ENCODE measurements around the gene FAM83D. TPM values are rescaled to one million over a fixed set of nuclear protein-coding genes. Genes with fewer than 3 reads are reported as not detected.

FAM83D gene
- total and polyA plus RNA-seq, 2 experiments from 2014 or later, result 33.3 to 91.3 TPM

DNA sequence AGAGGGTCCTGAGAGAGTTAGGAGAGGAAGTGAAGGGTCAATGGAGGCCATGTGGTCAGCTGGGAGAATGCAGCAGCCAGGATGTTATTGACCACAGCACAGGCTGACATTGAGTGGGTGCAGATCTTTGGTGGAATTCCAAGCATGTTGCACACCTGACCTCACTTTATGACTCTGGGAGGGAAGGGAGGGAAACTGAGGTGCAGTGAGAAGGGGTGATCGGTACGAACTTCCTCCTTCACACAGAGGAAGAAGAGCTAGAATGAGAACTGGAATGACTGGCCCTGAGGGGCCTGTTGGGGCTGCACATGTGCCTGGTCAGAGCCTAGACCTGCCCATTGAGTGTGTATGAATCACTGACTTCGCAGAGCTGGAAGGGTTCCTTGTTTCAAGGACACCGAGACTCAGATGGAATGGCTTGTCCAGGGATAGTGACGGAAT, 9.8 kb downstream of the FAM83D start:
- H3K4me3 Mint-ChIP-seq, result no peak overlapping the region
- peaks cover 11% of the 10 kb centered on the region for H3K36me3 ChIP-seq (ENCODE audit: insufficient read depth)
- H3K4me3 ChIP-seq, result no peak overlapping the region
- no peaks in the 10 kb centered on the region for H3K27me3 ChIP-seq (ENCODE audit: insufficient read depth)
- DNase-seq (ENCODE audit: low spot score), result no peak
- H3K4me2 ChIP-seq, result no peak overlapping the region
- H3K27me3 Mint-ChIP-seq (ENCODE audit: insufficient read depth, low read depth, poor library complexity), result peaks cover 5% of the 10 kb centered on the region
- peaks cover 100% of the 10 kb centered on the region for H3K79me2 ChIP-seq (replicated peaks; ENCODE audit: insufficient read depth)
- H3K36me3 Mint-ChIP-seq (ENCODE audit: low read depth), result peaks cover 34% of the 10 kb centered on the region
- no peak overlapping the region for H2AFZ ChIP-seq
- TF ChIP-seq ZNF114 (CRISPR knock-in tag; IDR thresholded peaks at IDR 0.05), result no peak
- no peak for TF ChIP-seq EZH2 (IDR thresholded peaks at IDR 0.05; ENCODE audit: low read depth, unreplicated experiment)
- TF ChIP-seq, protein P1, sequence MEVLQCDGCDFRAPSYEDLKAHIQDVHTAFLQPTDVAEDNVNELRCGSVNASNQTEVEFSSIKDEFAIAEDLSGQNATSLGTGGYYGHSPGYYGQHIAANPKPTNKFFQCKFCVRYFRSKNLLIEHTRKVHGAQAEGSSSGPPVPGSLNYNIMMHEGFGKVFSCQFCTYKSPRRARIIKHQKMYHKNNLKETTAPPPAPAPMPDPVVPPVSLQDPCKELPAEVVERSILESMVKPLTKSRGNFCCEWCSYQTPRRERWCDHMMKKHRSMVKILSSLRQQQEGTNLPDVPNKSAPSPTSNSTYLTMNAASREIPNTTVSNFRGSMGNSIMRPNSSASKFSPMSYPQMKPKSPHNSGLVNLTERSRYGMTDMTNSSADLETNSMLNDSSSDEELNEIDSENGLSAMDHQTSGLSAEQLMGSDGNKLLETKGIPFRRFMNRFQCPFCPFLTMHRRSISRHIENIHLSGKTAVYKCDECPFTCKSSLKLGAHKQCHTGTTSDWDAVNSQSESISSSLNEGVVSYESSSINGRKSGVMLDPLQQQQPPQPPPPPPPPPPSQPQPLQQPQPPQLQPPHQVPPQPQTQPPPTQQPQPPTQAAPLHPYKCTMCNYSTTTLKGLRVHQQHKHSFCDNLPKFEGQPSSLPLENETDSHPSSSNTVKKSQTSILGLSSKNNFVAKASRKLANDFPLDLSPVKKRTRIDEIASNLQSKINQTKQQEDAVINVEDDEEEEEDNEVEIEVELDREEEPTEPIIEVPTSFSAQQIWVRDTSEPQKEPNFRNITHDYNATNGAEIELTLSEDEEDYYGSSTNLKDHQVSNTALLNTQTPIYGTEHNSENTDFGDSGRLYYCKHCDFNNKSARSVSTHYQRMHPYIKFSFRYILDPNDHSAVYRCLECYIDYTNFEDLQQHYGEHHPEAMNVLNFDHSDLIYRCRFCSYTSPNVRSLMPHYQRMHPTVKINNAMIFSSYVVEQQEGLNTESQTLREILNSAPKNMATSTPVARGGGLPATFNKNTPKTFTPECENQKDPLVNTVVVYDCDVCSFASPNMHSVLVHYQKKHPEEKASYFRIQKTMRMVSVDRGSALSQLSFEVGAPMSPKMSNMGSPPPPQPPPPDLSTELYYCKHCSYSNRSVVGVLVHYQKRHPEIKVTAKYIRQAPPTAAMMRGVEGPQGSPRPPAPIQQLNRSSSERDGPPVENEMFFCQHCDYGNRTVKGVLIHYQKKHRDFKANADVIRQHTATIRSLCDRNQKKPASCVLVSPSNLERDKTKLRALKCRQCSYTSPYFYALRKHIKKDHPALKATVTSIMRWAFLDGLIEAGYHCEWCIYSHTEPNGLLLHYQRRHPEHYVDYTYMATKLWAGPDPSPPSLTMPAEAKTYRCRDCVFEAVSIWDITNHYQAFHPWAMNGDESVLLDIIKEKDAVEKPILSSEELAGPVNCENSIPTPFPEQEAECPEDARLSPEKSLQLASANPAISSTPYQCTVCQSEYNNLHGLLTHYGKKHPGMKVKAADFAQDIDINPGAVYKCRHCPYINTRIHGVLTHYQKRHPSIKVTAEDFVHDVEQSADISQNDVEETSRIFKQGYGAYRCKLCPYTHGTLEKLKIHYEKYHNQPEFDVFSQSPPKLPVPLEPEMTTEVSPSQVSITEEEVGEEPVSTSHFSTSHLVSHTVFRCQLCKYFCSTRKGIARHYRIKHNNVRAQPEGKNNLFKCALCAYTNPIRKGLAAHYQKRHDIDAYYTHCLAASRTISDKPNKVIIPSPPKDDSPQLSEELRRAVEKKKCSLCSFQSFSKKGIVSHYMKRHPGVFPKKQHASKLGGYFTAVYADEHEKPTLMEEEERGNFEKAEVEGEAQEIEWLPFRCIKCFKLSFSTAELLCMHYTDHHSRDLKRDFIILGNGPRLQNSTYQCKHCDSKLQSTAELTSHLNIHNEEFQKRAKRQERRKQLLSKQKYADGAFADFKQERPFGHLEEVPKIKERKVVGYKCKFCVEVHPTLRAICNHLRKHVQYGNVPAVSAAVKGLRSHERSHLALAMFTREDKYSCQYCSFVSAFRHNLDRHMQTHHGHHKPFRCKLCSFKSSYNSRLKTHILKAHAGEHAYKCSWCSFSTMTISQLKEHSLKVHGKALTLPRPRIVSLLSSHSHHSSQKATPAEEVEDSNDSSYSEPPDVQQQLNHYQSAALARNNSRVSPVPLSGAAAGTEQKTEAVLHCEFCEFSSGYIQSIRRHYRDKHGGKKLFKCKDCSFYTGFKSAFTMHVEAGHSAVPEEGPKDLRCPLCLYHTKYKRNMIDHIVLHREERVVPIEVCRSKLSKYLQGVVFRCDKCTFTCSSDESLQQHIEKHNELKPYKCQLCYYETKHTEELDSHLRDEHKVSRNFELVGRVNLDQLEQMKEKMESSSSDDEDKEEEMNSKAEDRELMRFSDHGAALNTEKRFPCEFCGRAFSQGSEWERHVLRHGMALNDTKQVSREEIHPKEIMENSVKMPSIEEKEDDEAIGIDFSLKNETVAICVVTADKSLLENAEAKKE (CRISPR knock-in tag; IDR thresholded peaks at IDR 0.05), result no peak
- H3K27ac Mint-ChIP-seq, result peak overlapping the region; percentile 10; the same call in 1 of the 2 replicates
- H3K9me2 ChIP-seq (ENCODE audit: insufficient read depth), result no peaks in the 10 kb centered on the region
- ATAC-seq, result no peak
- peaks cover 37% of the 10 kb centered on the region for H3K4me1 Mint-ChIP-seq
- H3K27ac ChIP-seq (ENCODE audit: low read depth), result no peak overlapping the region
- peaks cover 84% of the 10 kb centered on the region for H4K20me1 ChIP-seq (replicated peaks; ENCODE audit: insufficient read depth)
- H3K4me1 ChIP-seq (ENCODE audit: insufficient read depth), result peaks cover 13% of the 10 kb centered on the region; the same call in 1 of the 2 replicates
- H3F3A ChIP-seq (replicated peaks; ENCODE audit: low read depth), result no peaks in the 10 kb centered on the region
- no peaks in the 10 kb centered on the region for H3K9me3 Mint-ChIP-seq

GRCh38 chr20:38937000-38937399, 10.8 kb downstream of the FAM83D start:
- no peaks in the 10 kb centered on the region for H3K9me3 Mint-ChIP-seq
- Histone ChIP-seq H3K36me3 (ENCODE audit: insufficient read depth) (peaks cover 14% of the 10 kb centered on the region), H4K20me1 (replicated peaks; ENCODE audit: insufficient read depth) (peaks cover 84% of the 10 kb centered on the region), H2AFZ (no peak overlapping the region), H3F3A (replicated peaks; ENCODE audit: low read depth) (no peaks in the 10 kb centered on the region), H3K4me1 (ENCODE audit: insufficient read depth) (peaks cover 9% of the 10 kb centered on the region; the same call in 1 of the 2 replicates), H3K27me3 (ENCODE audit: insufficient read depth) (no peaks in the 10 kb centered on the region), H3K4me3 (no peak overlapping the region), H3K4me2 (no peak overlapping the region), H3K79me2 (replicated peaks; ENCODE audit: insufficient read depth) (peaks cover 99% of the 10 kb centered on the region), H3K27ac (ENCODE audit: low read depth) (no peak overlapping the region), H3K9me2 (ENCODE audit: insufficient read depth) (no peaks in the 10 kb centered on the region)
- no peak overlapping the region for H3K4me3 Mint-ChIP-seq
- H3K4me1 Mint-ChIP-seq, result peaks cover 35% of the 10 kb centered on the region
- DNase-seq (ENCODE audit: low spot score) (no peak), ATAC-seq (no peak)
- H3K27me3 Mint-ChIP-seq (ENCODE audit: insufficient read depth, low read depth, poor library complexity), result peaks cover 7% of the 10 kb centered on the region
- H3K36me3 Mint-ChIP-seq (ENCODE audit: low read depth), result peaks cover 45% of the 10 kb centered on the region
- peak overlapping the region; percentile 24; the same call in 1 of the 2 replicates for H3K27ac Mint-ChIP-seq
- TF ChIP-seq ZNF114 (CRISPR knock-in tag; IDR thresholded peaks at IDR 0.05), result no peak
- TF ChIP-seq, protein P1 (CRISPR knock-in tag; IDR thresholded peaks at IDR 0.05), result no peak

Data from GM23338 (cell line).